Measurements from ENCODE around the gene CA12. TPM values are rescaled to one million over a fixed set of nuclear protein-coding genes. Genes with fewer than 3 reads are reported as not detected.

Gene CA12
- total RNA-seq, 1 donor from 2014 or later: 5.5 TPM

GRCh38 chr15:63277038-63277892, 104.4 kb downstream of the CA12 start, which contains the start of gene APH1B:
Gene APH1B (plus strand): TSS chr15:63277605. CDS start chr15:63277624, 19 bp downstream.
- DNase-seq (ENCODE audit: extremely low read depth, low read depth, low spot score): no peak

- no peak for DNase-seq (ENCODE audit: extremely low read depth, low read depth, low spot score)
Measured at GRCh38 chr15:63276342-63277037, 105.2 kb downstream of the CA12 start.

- no peak for DNase-seq (ENCODE audit: extremely low read depth, low read depth, low spot score)
Measured at GRCh38 chr15:63274427-63274826, 107.2 kb downstream of the CA12 start.

Other genes with a start within 250 kb of the CA12 start
- gene RPS27L, start 224.4 kb downstream of the CA12 start, total RNA-seq: 264 and 330 TPM in 2 replicates
- 23.2 and 26.1 TPM in 2 replicates for gene RAB8B, start 192.2 kb downstream of the CA12 start, total RNA-seq
- 17.8 and 19.5 TPM in 2 replicates for gene APH1B, start 104.2 kb downstream of the CA12 start, total RNA-seq
- 30.6 and 40.0 TPM in 2 replicates for gene USP3, start 122.7 kb upstream of the CA12 start, total RNA-seq
- 0.10 and 0.12 TPM in 2 replicates for gene FBXL22, start 215.5 kb upstream of the CA12 start, total RNA-seq